HL-60 (cell line): ENCODE results near the gene UGT1A4.

Experiments used
- GABPA ChIP-seq: IDR thresholded peaks from 2 replicates; pipeline ENCODE4 v1.6.1; 2012; ENCODE audit warnings: low read depth
- POLR2AphosphoS5 ChIP-seq: IDR thresholded peaks from 2 replicates; pipeline ENCODE4 v1.6.1; 2012; ENCODE audit warnings: low read depth

GRCh38 chr2:233684640-233685039, 33.9 kb upstream of the UGT1A4 start:
- TF ChIP-seq POLR2AphosphoS5, result no peak
- no peak for TF ChIP-seq GABPA
